Measurements from ENCODE around the gene TSPAN5. TPM values are rescaled to one million over a fixed set of nuclear protein-coding genes. Genes with fewer than 3 reads are reported as not detected.

Gene TSPAN5
- total and polyA plus RNA-seq, 9 of the 15 experiments (the other 6 are each of a cell fraction or from before 2014, with no cell fraction given), result 0.58 to 6.6 (median 0.73) TPM

DNA sequence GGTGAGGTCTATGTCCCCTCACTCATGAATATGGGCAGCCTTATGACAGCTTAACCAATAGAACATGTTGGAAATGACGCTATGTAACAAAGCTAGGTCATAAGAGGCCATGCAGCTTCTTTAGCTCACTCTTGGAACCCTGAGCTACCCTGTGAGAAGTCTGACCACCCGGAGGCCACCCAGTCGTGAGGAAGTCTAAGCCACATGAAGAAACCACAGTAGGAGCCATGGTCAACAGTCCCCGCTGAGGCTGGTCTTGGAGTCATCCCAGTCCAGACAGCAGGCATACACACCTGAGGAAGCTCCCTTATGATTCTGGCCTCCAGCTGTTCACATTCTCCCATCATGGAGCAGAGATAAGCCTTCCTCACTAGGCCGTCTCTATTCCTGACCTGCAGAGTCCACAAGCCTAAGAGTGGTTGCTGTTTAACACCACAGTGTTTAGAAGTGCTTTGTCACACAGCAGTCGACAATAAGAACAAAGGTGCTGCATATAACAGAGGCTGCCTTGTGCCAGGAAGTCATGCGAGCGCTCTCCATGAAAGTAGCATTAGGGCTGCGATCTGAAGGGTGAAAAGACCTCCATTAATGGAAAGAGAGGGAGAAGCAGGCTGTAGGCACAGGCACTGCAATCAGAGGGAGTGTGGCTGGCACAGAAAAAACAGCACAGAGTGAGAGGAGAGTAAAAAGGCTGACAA lies 38.2 kb downstream of the TSPAN5 start (continued):
- TF ChIP-seq EP300 (IDR thresholded peaks at IDR 0.05; ENCODE audit: low read length), result no peak
- no peak for TF ChIP-seq KLF1 (tag; IDR thresholded peaks at IDR 0.05)
- TF ChIP-seq YBX1 (IDR thresholded peaks at IDR 0.05), result no peak
- no peak for TF ChIP-seq ZNF212 (CRISPR knock-in tag; IDR thresholded peaks at IDR 0.05)
- no peak for TF ChIP-seq ZNF589 (CRISPR knock-in tag; IDR thresholded peaks at IDR 0.05; ENCODE audit: low read depth)
- TF ChIP-seq ZC3H4 (CRISPR knock-in tag; IDR thresholded peaks at IDR 0.05; ENCODE audit: borderline replicate concordance), result no peak
- no peak for TF ChIP-seq CBX5 (IDR thresholded peaks at IDR 0.05; ENCODE audit: borderline replicate concordance, low read depth)
- TF ChIP-seq, protein P1, sequence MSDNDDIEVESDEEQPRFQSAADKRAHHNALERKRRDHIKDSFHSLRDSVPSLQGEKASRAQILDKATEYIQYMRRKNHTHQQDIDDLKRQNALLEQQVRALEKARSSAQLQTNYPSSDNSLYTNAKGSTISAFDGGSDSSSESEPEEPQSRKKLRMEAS (CRISPR knock-in tag; IDR thresholded peaks at IDR 0.05), result no peak
- TF ChIP-seq ZNF436 (CRISPR knock-in tag; IDR thresholded peaks at IDR 0.05), result no peak
- TF ChIP-seq ZNF79 (CRISPR knock-in tag; IDR thresholded peaks at IDR 0.05; ENCODE audit: low read depth), result no peak
- no peak for TF ChIP-seq ZNF76 (CRISPR knock-in tag; IDR thresholded peaks at IDR 0.05; ENCODE audit: borderline replicate concordance)
- no peak for TF ChIP-seq NR2C1 (IDR thresholded peaks at IDR 0.05)
- no peak for TF ChIP-seq NR2C1 (tag; IDR thresholded peaks at IDR 0.05)
- no peak for TF ChIP-seq DPF2 (IDR thresholded peaks at IDR 0.05)
- TF ChIP-seq, protein P2, sequence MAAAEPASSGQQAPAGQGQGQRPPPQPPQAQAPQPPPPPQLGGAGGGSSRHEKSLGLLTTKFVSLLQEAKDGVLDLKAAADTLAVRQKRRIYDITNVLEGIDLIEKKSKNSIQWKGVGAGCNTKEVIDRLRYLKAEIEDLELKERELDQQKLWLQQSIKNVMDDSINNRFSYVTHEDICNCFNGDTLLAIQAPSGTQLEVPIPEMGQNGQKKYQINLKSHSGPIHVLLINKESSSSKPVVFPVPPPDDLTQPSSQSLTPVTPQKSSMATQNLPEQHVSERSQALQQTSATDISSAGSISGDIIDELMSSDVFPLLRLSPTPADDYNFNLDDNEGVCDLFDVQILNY (CRISPR knock-in tag; IDR thresholded peaks at IDR 0.05), result no peak

All from K562 (cell line).